Measurements from ENCODE around the gene PTMA. TPM values are rescaled to one million over a fixed set of nuclear protein-coding genes. Genes with fewer than 3 reads are reported as not detected.

Gene PTMA
- total RNA-seq, 2 experiments from 2014 or later, result 1,546 to 1,586 TPM

- H3K4me1 Mint-ChIP-seq (ENCODE audit: low read depth), result no peaks in the 10 kb centered on the region
- Histone ChIP-seq H3K27me3 (ENCODE audit: control insufficient read depth in 1 of 2, insufficient read depth in 2 of 2, low read length in 2 of 2) (no peaks in the 10 kb centered on the region), H3K27ac (ENCODE audit: low read depth in 1 of 2, low read length in 2 of 2) (no peak overlapping the region), H3K36me3 (ENCODE audit: insufficient read depth, low read length) (no peaks in the 10 kb centered on the region), H3K4me3 (ENCODE audit: low read length) (no peak overlapping the region), H3K4me1 (ENCODE audit: insufficient read depth, low read length) (no peaks in the 10 kb centered on the region), H3K9me3 (ENCODE audit: control insufficient read depth in 1 of 2, insufficient read depth in 1 of 2, low read length in 2 of 2) (no peaks in the 10 kb centered on the region)
- ATAC-seq (ENCODE audit: poor library complexity) (no peak), DNase-seq (no peak)
- H3K27ac Mint-ChIP-seq, result no peak overlapping the region
- no peaks in the 10 kb centered on the region for H3K36me3 Mint-ChIP-seq (ENCODE audit: low read depth)
- H3K9me3 Mint-ChIP-seq, result no peaks in the 10 kb centered on the region
- no peak for TF ChIP-seq CTCF (IDR thresholded peaks at IDR 0.05)
- H3K4me3 Mint-ChIP-seq, result no peak overlapping the region
- ChIA-PET CTCF (no interaction called here), POLR2A (interaction anchor here (1.7 kb wide), 1 partner anchor 14 kb away, joined by 7 read pairs; the partner anchor contains the start of gene PTMA)
- no peaks in the 10 kb centered on the region for H3K27me3 Mint-ChIP-seq
- intact Hi-C loops (cut with DNase I, micrococcal nuclease), result no loop called here
Observed at GRCh38 chr2:231693956-231694355, 14.4 kb upstream of the PTMA start.

- no peak overlapping the region for H3K4me3 ChIP-seq (ENCODE audit: low read length)
- no peaks in the 10 kb centered on the region for H3K4me1 ChIP-seq (ENCODE audit: insufficient read depth, low read length)
- Mint-ChIP-seq H3K4me3 (no peak overlapping the region), H3K36me3 (ENCODE audit: low read depth) (no peaks in the 10 kb centered on the region), H3K27me3 (no peaks in the 10 kb centered on the region), H3K27ac (no peak overlapping the region), H3K9me3 (no peaks in the 10 kb centered on the region), H3K4me1 (ENCODE audit: low read depth) (no peaks in the 10 kb centered on the region)
- H3K27me3 ChIP-seq (ENCODE audit: control insufficient read depth in 1 of 2, insufficient read depth in 2 of 2, low read length in 2 of 2), result no peaks in the 10 kb centered on the region
- ChIA-PET CTCF (interaction anchor here (1.6 kb wide), 1 partner anchor 18 kb away, joined by 4 read pairs; no protein-coding TSS in a partner anchor), POLR2A (interaction anchor here (1.2 to 1.3 kb wide), 2 partner anchors 12 to 82 kb away, joined by 3 read pairs; partner anchors contain the start of gene PTMA)
- DNase-seq, result no peak
- no peak overlapping the region for H3K27ac ChIP-seq (ENCODE audit: low read depth in 1 of 2, low read length in 2 of 2)
- H3K9me3 ChIP-seq (ENCODE audit: control insufficient read depth in 1 of 2, insufficient read depth in 1 of 2, low read length in 2 of 2), result no peaks in the 10 kb centered on the region
- intact Hi-C loops (cut with DNase I, micrococcal nuclease), result no loop called here
- TF ChIP-seq CTCF (IDR thresholded peaks at IDR 0.05), result no peak
- H3K36me3 ChIP-seq (ENCODE audit: insufficient read depth, low read length), result no peaks in the 10 kb centered on the region
- no peak for ATAC-seq (ENCODE audit: poor library complexity)
Observed at GRCh38 chr2:231696004-231696367, 12.3 kb upstream of the PTMA start.

- Mint-ChIP-seq H3K9me3 (no peaks in the 10 kb centered on the region), H3K36me3 (ENCODE audit: low read depth) (no peaks in the 10 kb centered on the region), H3K27me3 (no peaks in the 10 kb centered on the region), H3K4me3 (no peak overlapping the region), H3K27ac (no peak overlapping the region), H3K4me1 (ENCODE audit: low read depth) (peaks cover 3% of the 10 kb centered on the region)
- ChIA-PET CTCF (no interaction called here), POLR2A (no interaction called here)
- DNase-seq (no peak), ATAC-seq (ENCODE audit: poor library complexity) (no peak)
- Histone ChIP-seq H3K27ac (ENCODE audit: low read depth in 1 of 2, low read length in 2 of 2) (no peak overlapping the region), H3K27me3 (ENCODE audit: control insufficient read depth in 1 of 2, insufficient read depth in 2 of 2, low read length in 2 of 2) (no peaks in the 10 kb centered on the region), H3K4me3 (ENCODE audit: low read length) (no peak overlapping the region), H3K4me1 (ENCODE audit: insufficient read depth, low read length) (no peaks in the 10 kb centered on the region), H3K9me3 (ENCODE audit: control insufficient read depth in 1 of 2, insufficient read depth in 1 of 2, low read length in 2 of 2) (no peaks in the 10 kb centered on the region), H3K36me3 (ENCODE audit: insufficient read depth, low read length) (no peaks in the 10 kb centered on the region)
- intact Hi-C loops (cut with DNase I, micrococcal nuclease), result no loop called here
- TF ChIP-seq CTCF (IDR thresholded peaks at IDR 0.05), result no peak
Observed at GRCh38 chr2:231699006-231699405, 9.3 kb upstream of the PTMA start.

Data from CD4-positive, alpha-beta T cell (primary cell).